ENCODE measurements around the gene TXNRD3. TPM values are rescaled to one million over a fixed set of nuclear protein-coding genes. Genes with fewer than 3 reads are reported as not detected.
"Not testable (repeated sequence)": the region's sequence is repeated elsewhere in the genome, so short reads cannot be mapped to it uniquely, and the experiment has no call there.

TXNRD3 gene
- total RNA-seq, 6 experiments from 2014 or later: 7.3 to 10.4 (median 7.9) TPM

GRCh38 chr3:126638790-126639189 lies 16.1 kb downstream of the TXNRD3 start:
- H3K4me1 ChIP-seq: no peaks in the 10 kb centered on the region
- H3K4me3 ChIP-seq: no peak overlapping the region
- WGBS (ENCODE audit: insufficient coverage, low coverage, low lambda C conversion rate, missing lambda C conversion rate): 82% methylated on average over 1 of the region's 1 CpG
- ATAC-seq: no peak
- H3K36me3 ChIP-seq: peaks cover 0 to 21% (median 7%) of the 10 kb centered on the region in 4 donors
- no peaks in the 10 kb centered on the region for H3K9me3 ChIP-seq
- TF ChIP-seq POLR2A (IDR thresholded peaks at IDR 0.05) (no peak), CTCF (IDR thresholded peaks at IDR 0.05) (no peak)
- H3K27ac ChIP-seq: no peak overlapping the region
- no peak for DNase-seq
- no peaks in the 10 kb centered on the region for H3K27me3 ChIP-seq
- intact Hi-C loops (cut with DNase I): no loop called here

- no peak for ATAC-seq
- TF ChIP-seq CTCF (IDR thresholded peaks at IDR 0.05): no peak
- TF ChIP-seq POLR2A (IDR thresholded peaks at IDR 0.05): no peak
- no peak overlapping the region for H3K27ac ChIP-seq
- intact Hi-C loops (cut with DNase I): no loop called here
- no peaks in the 10 kb centered on the region for H3K4me1 ChIP-seq
- H3K36me3 ChIP-seq: peaks cover 0 to 5% (median 0%) of the 10 kb centered on the region in 4 donors
- H3K9me3 ChIP-seq: no peaks in the 10 kb centered on the region
- no peaks in the 10 kb centered on the region for H3K27me3 ChIP-seq
- no peak overlapping the region for H3K4me3 ChIP-seq
- WGBS (ENCODE audit: insufficient coverage, low coverage, low lambda C conversion rate, missing lambda C conversion rate): no CpG with 5 or more reads among the region's 2 CpGs
- no peak for DNase-seq
Measured at GRCh38 chr3:126636436-126636835, 18.5 kb downstream of the TXNRD3 start.

GRCh38 chr3:126634803-126635202 lies 20.1 kb downstream of the TXNRD3 start:
- no peaks in the 10 kb centered on the region for H3K9me3 ChIP-seq
- H3K27ac ChIP-seq: no peak overlapping the region
- peak in 3 of 4 donors; percentile 10 to 29 (median 23) for ATAC-seq
- TF ChIP-seq CTCF (IDR thresholded peaks at IDR 0.05) (no peak), POLR2A (IDR thresholded peaks at IDR 0.05) (no peak)
- H3K4me1 ChIP-seq: no peaks in the 10 kb centered on the region
- 45% methylated on average over 3 of the region's 5 CpGs for WGBS (ENCODE audit: insufficient coverage, low coverage, low lambda C conversion rate, missing lambda C conversion rate)
- DNase-seq: no peak
- no peaks in the 10 kb centered on the region for H3K27me3 ChIP-seq
- intact Hi-C loops (cut with DNase I): no loop called here
- H3K36me3 ChIP-seq: peaks cover 0 to 4% (median 2%) of the 10 kb centered on the region in 4 donors
- no peak overlapping the region for H3K4me3 ChIP-seq

GRCh38 chr3:126630020-126630419 lies 24.9 kb downstream of the TXNRD3 start:
- no peak overlapping the region for H3K27ac ChIP-seq
- DNase-seq (no peak), ATAC-seq (no peak)
- H3K9me3 ChIP-seq: no peaks in the 10 kb centered on the region
- H3K4me1 ChIP-seq: no peaks in the 10 kb centered on the region
- H3K36me3 ChIP-seq: peaks cover 0 to 11% (median 1%) of the 10 kb centered on the region in 4 donors
- H3K27me3 ChIP-seq: no peaks in the 10 kb centered on the region
- TF ChIP-seq CTCF (IDR thresholded peaks at IDR 0.05) (no peak), POLR2A (IDR thresholded peaks at IDR 0.05) (no peak)
- intact Hi-C loops (cut with DNase I): no loop called here
- H3K4me3 ChIP-seq: no peak overlapping the region
- 55% methylated on average over 2 of the region's 2 CpGs for WGBS (ENCODE audit: insufficient coverage, low coverage, low lambda C conversion rate, missing lambda C conversion rate)

- H3K9me3 ChIP-seq; H3K4me1 ChIP-seq; ATAC-seq; H3K27me3 ChIP-seq; DNase-seq; H3K27ac ChIP-seq; intact Hi-C loops (cut with DNase I); H3K4me3 ChIP-seq: not testable (repeated sequence)
- 76% methylated on average over 3 of the region's 3 CpGs for whole genome bisulfite sequencing (ENCODE audit: insufficient coverage, low coverage, low lambda C conversion rate, missing lambda C conversion rate)
- H3K36me3 ChIP-seq: peaks cover 0 to 16% (median 1%) of the 10 kb centered on the region in 4 donors
Measured at GRCh38 chr3:126625735-126626134, 29.2 kb downstream of the TXNRD3 start.

All from right lobe of liver (tissue), 6 donors.